ENCODE results near the gene EPB41L4A. TPM values are rescaled to one million over a fixed set of nuclear protein-coding genes. Genes with fewer than 3 reads are reported as not detected.

Gene EPB41L4A
- total and polyA plus RNA-seq, 9 donors = 2.7 to 12.3 (median 7.9) TPM

DNA sequence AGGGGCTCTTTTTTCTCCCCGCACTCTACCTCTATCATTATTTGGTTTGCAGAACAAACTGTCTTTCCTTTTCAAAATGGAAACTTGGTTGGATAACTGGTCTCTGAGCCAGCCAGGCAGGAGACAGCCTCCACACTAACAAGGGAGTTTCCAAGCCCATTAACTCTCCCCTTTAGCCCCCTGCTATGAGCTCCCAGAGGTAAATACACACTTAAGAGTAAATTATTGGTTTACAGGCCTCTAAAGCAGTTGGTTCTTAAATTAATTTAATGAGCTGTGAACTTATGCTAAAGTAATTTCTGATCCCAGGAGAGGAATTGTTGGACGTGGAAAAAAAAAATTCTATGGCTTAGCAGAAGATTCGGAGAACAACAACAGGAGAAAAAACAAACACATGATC lies 30.3 kb downstream of the EPB41L4A start:
- DNase-seq = no peak
- Histone ChIP-seq H3K36me3 (no peaks in the 10 kb centered on the region), H3K4me3 (no peak overlapping the region), H3K9me3 (no peaks in the 10 kb centered on the region), H3K4me1 (ENCODE audit: insufficient read depth) (no peaks in the 10 kb centered on the region), H3K27me3 (no peaks in the 10 kb centered on the region), H3K27ac (no peak overlapping the region)
- intact Hi-C loops (cut with DNase I) = no loop called here
- TF ChIP-seq CTCF (IDR thresholded peaks at IDR 0.05) (no peak), POLR2A (IDR thresholded peaks at IDR 0.05) (no peak), EP300 (IDR thresholded peaks at IDR 0.05) (no peak)
- WGBS, 3 donors = 76 to 88% (median 88%) methylated on average over 3 of the region's 3 CpGs

DNA sequence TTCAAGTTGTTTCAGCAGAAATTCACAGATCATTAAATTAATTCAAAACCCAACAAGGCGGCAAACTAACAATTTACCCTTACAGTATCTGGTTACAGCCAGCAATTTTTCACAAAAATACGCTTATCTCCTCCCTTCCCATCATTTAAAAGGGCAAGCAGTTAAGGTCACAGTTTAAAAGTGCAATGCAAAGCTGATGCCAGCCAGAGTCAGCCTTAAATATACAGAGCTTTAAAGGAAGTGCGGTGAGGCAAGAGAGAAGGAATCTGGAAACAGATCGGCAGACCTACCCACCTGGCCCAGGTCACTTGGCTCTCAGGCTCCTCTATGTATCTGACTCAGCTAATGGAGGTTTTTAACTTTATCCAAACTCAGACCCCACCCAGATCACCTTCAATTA lies 31.0 kb downstream of the EPB41L4A start:
- intact Hi-C loops (cut with DNase I) = no loop called here
- Histone ChIP-seq H3K9me3 (no peaks in the 10 kb centered on the region), H3K27ac (no peak overlapping the region), H3K36me3 (no peaks in the 10 kb centered on the region), H3K4me1 (ENCODE audit: insufficient read depth) (no peaks in the 10 kb centered on the region), H3K27me3 (no peaks in the 10 kb centered on the region), H3K4me3 (no peak overlapping the region)
- no peak for TF ChIP-seq CTCF (IDR thresholded peaks at IDR 0.05)
- TF ChIP-seq EP300 (IDR thresholded peaks at IDR 0.05) = no peak
- no peak for TF ChIP-seq POLR2A (IDR thresholded peaks at IDR 0.05)
- 84 to 88% (median 87%) methylated on average over 4 of the region's 4 CpGs for WGBS, 3 donors
- DNase-seq = no peak

DNA sequence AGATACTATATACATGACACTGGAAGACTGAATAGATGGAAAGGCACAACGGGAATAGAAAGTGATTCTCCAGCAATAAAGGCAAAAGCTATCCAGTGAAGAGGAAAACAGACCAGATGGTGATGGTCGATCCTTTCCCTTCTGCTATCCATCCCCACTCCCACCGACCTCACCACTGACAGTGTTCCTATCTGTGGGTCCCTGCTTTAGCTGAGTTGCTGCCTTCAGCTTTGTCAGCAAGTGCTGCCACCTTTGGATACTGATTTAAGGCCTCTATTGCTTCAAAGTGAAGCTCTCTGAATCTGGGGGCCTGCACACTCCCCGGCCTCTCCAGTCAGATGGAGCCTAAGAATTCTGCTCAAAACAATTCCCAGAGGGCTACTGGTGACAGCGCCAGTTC lies 32.3 kb downstream of the EPB41L4A start:
- no peak for TF ChIP-seq POLR2A (IDR thresholded peaks at IDR 0.05)
- TF ChIP-seq EP300 (IDR thresholded peaks at IDR 0.05) = no peak
- TF ChIP-seq CTCF (IDR thresholded peaks at IDR 0.05) = no peak

GRCh38 chr5:112385969-112386368 lies 33.1 kb downstream of the EPB41L4A start:
- intact Hi-C loops (cut with DNase I) = no loop called here

More for the DNA sequence above, 32.3 kb downstream of the EPB41L4A start:
- no peak for DNase-seq
- WGBS, 3 donors = 85 to 87% (median 86%) methylated on average over 5 of the region's 5 CpGs
- Histone ChIP-seq H3K36me3 (no peaks in the 10 kb centered on the region), H3K27ac (no peak overlapping the region), H3K9me3 (no peaks in the 10 kb centered on the region), H3K4me1 (ENCODE audit: insufficient read depth) (no peaks in the 10 kb centered on the region), H3K27me3 (no peaks in the 10 kb centered on the region), H3K4me3 (no peak overlapping the region)
- intact Hi-C loops (cut with DNase I) = no loop called here

GRCh38 chr5:112385566-112385965 lies 33.5 kb downstream of the EPB41L4A start:
- Histone ChIP-seq H3K4me3 (no peak overlapping the region), H3K4me1 (ENCODE audit: insufficient read depth) (no peaks in the 10 kb centered on the region), H3K36me3 (no peaks in the 10 kb centered on the region), H3K9me3 (no peaks in the 10 kb centered on the region), H3K27me3 (no peaks in the 10 kb centered on the region), H3K27ac (no peak overlapping the region)
- no peak for TF ChIP-seq EP300 (IDR thresholded peaks at IDR 0.05)
- no peak for TF ChIP-seq POLR2A (IDR thresholded peaks at IDR 0.05)
- TF ChIP-seq CTCF (IDR thresholded peaks at IDR 0.05) = no peak
- 91 to 99% (median 93%) methylated on average over 3 of the region's 3 CpGs for WGBS, 3 donors
- intact Hi-C loops (cut with DNase I) = no loop called here
- DNase-seq = no peak

More at GRCh38 chr5:112385969-112386368, 33.1 kb downstream of the EPB41L4A start:
- Histone ChIP-seq H3K4me1 (ENCODE audit: insufficient read depth) (no peaks in the 10 kb centered on the region), H3K9me3 (no peaks in the 10 kb centered on the region), H3K4me3 (no peak overlapping the region), H3K27ac (no peak overlapping the region), H3K36me3 (no peaks in the 10 kb centered on the region), H3K27me3 (no peaks in the 10 kb centered on the region)
- WGBS, 3 donors = 74 to 84% (median 81%) methylated on average over 1 of the region's 1 CpG
- no peak for DNase-seq
- TF ChIP-seq POLR2A (IDR thresholded peaks at IDR 0.05) = no peak

All from ovary (tissue), 9 donors.